ENCODE measurements around the gene FAM174B.

Gene FAM174B

GRCh38 chr15:92643849-92644815, 11.4 kb downstream of the FAM174B start:
- DNase-seq (ENCODE audit: low read depth, low spot score) = no peak

DNA sequence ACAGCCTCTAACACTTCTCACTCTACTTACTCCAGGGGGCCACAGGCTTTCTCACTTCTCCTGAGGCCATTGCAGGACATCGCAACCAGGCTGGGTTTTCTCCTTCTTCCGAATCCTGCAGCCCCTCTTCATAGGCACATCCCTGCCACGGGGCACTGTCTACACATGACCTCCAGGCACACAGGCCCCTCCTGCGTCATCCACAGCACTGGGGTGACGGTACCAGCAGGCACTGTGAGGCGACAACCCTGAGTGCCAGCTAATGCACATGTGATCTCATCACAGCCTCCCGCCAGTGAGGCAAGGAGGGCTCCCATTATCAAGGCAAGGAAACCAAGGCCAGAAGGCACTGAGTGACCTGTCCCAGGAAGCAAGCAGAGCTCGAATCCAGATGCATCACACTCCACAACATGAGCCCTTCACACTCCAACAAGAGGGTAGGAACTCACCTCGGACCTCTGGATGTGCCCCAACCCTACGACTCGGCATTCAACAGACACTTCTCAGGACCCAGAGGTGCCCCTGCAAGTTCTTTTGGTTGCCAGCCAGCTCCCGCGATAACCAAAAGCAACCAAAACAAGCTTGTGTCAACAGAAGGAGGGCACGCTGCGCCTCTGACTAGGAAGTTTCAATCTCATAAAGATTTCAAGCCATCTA, 16.7 kb downstream of the FAM174B start:
- no peak for DNase-seq (ENCODE audit: low read depth, low spot score)

DNA sequence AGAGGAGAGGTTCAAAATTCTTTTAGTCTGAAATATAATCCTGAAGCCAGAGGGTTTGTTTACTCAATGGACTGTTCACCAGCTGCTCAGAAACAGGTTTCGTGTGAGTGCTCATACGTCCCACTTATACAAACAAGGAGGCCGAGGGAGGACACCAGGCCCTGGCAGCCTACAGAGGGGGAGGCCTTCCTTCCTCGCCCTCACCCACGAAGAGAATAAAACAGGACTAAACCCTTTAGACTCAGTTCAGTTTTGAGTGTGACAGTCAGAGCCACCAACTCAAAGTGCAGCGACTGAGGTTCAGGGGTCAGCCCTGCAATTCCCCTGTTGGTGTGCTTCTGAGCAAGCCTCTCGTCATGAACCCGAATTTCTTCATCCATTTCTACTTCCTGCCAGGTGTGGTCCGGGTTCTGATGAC, 17.3 kb downstream of the FAM174B start:
- no peak for DNase-seq (ENCODE audit: low read depth, low spot score)

GRCh38 chr15:92637626-92638025, 17.9 kb downstream of the FAM174B start:
- no peak for DNase-seq (ENCODE audit: low read depth, low spot score)

- no peak for DNase-seq (ENCODE audit: low read depth, low spot score)
Measured at GRCh38 chr15:92636908-92637481, 18.6 kb downstream of the FAM174B start.

- DNase-seq (ENCODE audit: low read depth, low spot score) = no peak
Measured at GRCh38 chr15:92636401-92636907, 19.1 kb downstream of the FAM174B start.

DNA sequence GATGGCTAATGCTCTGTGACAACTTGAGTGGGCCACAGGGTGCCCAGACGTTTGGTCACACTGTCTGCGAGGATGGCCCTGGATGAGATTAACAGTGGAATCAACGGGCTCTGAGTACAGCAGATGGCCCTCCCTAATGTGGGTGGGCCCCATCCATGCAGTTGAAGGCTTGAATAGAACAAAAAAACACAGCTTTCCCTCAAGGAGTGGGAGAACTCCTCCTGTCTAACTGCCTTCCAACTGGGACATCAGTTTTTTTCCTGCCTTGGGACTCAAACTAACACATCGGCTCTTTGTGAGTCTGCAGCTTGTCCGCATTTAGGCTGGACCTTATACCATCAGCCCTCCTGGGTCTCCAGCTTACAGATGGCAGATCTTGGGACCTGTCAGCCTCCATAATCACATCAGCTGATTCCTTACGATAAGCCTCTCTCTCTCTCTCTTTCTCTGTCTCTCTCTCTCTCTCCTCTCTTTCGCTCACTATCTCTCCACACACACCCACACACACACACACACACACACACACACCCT, 20.8 kb downstream of the FAM174B start:
- DNase-seq (ENCODE audit: low read depth, low spot score) = no peak

DNA sequence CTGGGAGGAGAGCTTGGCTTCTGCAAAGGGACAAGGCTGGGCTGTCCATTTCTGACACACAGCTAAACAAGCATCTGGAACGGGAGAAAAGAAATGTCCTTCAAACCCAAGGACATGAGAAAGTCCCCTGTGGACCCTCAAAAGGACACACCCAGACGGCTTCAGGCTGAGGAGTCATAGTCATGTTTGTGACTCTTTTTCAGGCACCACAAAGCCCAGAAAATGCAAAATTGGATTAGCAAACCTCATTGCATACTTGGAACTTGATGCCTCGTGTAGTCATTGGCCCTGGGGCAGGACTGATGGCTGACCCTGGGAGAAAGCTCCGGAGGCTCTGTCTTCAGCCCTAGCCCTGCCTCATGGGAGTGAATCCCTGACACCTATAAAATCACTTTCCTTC, 21.5 kb downstream of the FAM174B start:
- DNase-seq (ENCODE audit: low read depth, low spot score) = no peak

DNA sequence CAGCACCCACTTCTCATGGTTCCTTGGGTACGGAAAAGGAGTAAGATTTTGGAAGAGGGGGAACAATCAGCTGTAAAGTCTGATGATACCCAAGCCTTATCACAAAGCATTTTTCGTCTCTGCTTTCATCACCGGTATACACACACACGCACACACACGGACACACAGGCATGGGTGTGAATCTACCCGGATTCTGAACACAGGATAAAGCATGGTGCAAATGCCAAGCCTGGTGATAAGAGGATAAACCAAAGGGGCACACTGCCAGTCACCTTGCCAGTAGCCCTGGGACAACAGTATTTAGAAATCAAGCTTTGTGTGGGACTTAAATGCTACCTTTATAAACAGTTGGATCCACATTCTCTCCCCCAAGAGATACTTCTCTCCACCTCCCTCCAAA, 22.2 kb downstream of the FAM174B start:
- DNase-seq (ENCODE audit: low read depth, low spot score) = no peak

DNA sequence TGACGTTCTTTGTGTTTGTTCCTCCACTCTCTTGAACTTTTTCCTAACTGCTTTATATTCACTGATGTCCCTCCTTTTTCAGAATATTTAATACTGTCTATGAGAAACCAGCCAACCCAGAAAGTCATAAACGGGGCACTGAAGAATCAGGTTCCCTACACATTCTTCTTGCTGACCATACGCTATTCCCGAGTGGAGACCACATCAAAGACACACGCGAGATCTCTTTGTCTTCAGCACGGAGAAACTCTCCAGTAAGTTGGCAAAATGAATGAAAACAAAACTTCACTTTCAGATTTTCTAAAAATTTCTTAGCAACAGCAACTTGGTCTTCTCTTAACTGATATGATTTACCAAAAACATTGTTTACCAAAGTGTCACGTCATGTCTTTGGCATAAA, 22.6 kb downstream of the FAM174B start:
- DNase-seq (ENCODE audit: low read depth, low spot score) = no peak

DNA sequence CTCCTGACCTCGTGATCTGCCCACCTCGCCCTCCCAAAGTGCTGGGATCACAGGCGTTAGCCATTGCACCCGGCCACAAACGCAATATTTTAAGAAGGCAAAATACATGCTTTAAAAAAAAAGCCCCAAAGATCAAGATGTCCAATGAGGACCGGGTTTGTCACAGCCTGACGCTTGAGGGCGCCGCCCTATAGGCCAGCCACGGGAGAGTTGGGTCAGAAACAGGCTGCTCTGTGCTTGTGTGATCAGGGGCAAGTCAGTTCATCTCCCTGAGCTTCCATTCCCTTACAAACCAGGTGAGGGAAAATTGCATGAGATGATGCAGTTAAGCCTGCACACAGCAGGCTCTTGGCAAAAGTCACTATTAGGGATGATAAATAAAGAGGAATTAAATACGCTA, 23.9 kb downstream of the FAM174B start:
- no peak for DNase-seq (ENCODE audit: low read depth, low spot score)

GRCh38 chr15:92629975-92630626, 25.5 kb downstream of the FAM174B start:
- DNase-seq (ENCODE audit: low read depth, low spot score) = no peak

DNA sequence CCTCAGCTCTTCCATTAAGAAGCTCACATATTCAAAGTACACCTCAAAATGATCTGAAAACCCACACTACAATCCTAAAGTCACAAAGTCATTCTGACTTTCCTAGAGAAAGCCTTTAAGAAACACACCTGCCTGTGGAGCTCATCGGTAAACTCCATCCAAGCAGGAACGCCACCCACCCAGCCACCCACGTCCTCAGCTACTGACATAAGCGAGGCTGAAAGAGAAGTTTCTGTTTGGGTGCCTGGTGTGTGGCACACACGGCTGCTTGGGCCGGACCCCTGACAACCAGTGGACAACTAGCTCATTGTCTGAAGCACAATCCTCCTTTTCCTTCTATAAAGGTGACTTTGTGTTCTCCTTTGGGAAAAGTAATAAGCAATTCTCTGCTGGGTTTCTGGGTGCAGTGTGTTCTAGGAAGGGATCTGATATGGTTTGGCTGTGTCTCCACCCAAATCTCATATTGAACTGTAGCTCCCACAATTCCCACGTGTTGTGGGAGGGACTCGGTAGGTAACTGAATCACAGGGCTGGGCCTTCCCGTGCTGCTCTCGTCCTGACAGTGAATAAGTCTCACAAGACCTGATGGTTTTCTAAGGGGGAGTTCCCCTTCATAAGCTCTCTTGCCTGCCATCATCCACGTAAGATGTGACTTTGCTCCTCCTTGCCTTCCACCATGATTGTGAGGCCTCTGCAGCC, 26.1 kb downstream of the FAM174B start:
- DNase-seq (ENCODE audit: low read depth, low spot score) = no peak

DNA sequence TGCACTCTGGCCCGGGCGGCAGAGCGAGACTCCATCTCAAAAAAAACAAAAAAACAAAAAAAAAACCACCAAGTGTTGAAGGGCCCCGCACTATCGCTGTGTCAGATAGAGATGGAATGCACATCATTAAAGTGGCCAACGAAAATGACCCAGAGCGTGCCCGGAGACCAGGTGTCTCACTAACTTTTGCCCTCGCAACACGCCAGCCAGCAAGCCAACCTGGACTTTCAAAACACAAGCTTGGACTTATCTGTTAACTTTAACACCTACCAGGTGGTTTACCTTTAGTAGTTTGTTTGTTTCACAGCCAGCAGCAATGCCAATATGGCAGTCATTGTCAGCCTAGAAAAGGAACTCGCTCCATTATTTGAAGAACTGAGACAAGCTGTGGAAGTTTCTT, 28.6 kb downstream of the FAM174B start:
- no peak for DNase-seq (ENCODE audit: low read depth, low spot score)

DNA sequence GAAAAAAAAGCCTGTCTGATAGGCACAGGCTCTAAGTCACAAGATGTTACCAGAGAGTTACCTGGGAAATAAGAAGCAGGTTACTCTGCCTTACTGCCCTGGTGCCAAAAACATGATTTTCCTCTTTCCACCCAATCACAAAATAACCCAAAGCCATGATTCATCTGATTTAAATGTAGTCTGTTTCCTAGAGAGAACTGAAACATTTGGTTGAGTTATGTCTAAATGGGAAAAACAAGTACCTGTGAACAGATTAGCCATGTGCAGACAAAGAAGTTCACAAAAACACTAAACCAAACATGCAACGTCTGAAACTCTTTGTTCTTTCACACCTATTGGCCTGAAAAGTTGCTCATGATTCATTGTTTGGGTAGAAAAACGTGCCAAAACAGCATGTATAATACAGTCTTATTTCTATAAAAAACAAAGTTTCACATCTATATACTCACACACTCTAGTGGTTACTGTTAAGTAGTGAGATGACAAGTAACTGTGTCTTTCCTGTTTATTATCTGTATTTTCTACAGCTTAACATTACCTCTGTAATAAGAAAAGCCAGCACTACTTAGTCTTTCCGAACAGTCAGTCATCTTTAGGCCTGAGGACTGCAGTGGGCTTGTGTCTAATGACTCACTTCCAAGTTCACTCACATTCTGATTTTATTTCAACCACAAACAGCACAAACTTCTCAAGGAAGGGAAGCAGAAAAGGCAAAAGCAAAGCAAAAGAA, 30.2 kb downstream of the FAM174B start:
- DNase-seq (ENCODE audit: low read depth, low spot score) = no peak

GRCh38 chr15:92624401-92624991, 31.1 kb downstream of the FAM174B start:
- no peak for DNase-seq (ENCODE audit: low read depth, low spot score)

GRCh38 chr15:92623435-92623834, 32.1 kb downstream of the FAM174B start:
- no peak for DNase-seq (ENCODE audit: low read depth, low spot score)

GRCh38 chr15:92621972-92622533, 33.5 kb downstream of the FAM174B start:
- no peak for DNase-seq (ENCODE audit: low read depth, low spot score)

- no peak for DNase-seq (ENCODE audit: low read depth, low spot score)
Measured at GRCh38 chr15:92620991-92621390, 34.6 kb downstream of the FAM174B start.
